HTERT RPE-1 (cell line): ENCODE results near the gene VPS52.

ENCODE experiments used
- in situ Hi-C: fragments of 300-500 bp; cut with MboI; formaldehyde crosslinking; loops from 4 replicates; pipeline ENCODE4 v1.14.3; 2020; ENCODE audit warnings: low sequenced_read_pairs

Gene VPS52

GRCh38 chr6:33271468-33272274 is at the start of gene VPS52, which contains the start of gene RPS18:
Gene VPS52 (minus strand): TSS chr6:33271876. CDS start chr6:33271675, 201 bp downstream.
Gene RPS18 (plus strand): TSS chr6:33272075. CDS start chr6:33272120, 45 bp downstream.
- in situ Hi-C loops, result no loop called here

GRCh38 chr6:33321227-33321626 is 49.6 kb upstream of the VPS52 start:
- in situ Hi-C loops, result no loop called here

GRCh38 chr6:33320315-33321181 is 48.9 kb upstream of the VPS52 start:
- in situ Hi-C loops, result no loop called here

GRCh38 chr6:33319939-33320314 is 48.3 kb upstream of the VPS52 start:
- in situ Hi-C loops, result no loop called here

- in situ Hi-C loops, result no loop called here
Observed at GRCh38 chr6:33318426-33319073, 46.9 kb upstream of the VPS52 start.

- in situ Hi-C loops, result no loop called here
Observed at GRCh38 chr6:33317669-33318425, 46.2 kb upstream of the VPS52 start, which contains the start of gene ZBTB22. Gene ZBTB22 (minus strand): TSS chr6:33317744. CDS start chr6:33316916, 828 bp downstream.

GRCh38 chr6:33317419-33317668 is 45.7 kb upstream of the VPS52 start:
- in situ Hi-C loops, result no loop called here

GRCh38 chr6:33316603-33317418 is 45.1 kb upstream of the VPS52 start:
- in situ Hi-C loops, result no loop called here

- in situ Hi-C loops, result no loop called here
Observed at GRCh38 chr6:33315793-33316602, 44.3 kb upstream of the VPS52 start.

- in situ Hi-C loops, result no loop called here
Observed at GRCh38 chr6:33314943-33315792, 43.5 kb upstream of the VPS52 start.

- in situ Hi-C loops, result no loop called here
Observed at GRCh38 chr6:33314515-33314942, 42.9 kb upstream of the VPS52 start.

GRCh38 chr6:33313709-33314514 is 42.2 kb upstream of the VPS52 start, which contains the start of gene TAPBP:
Gene TAPBP (minus strand): TSS chr6:33314078. CDS start chr6:33314041, 37 bp downstream.
- in situ Hi-C loops, result no loop called here

- in situ Hi-C loops, result no loop called here
Observed at GRCh38 chr6:33313105-33313708, 41.5 kb upstream of the VPS52 start.

- in situ Hi-C loops, result no loop called here
Observed at GRCh38 chr6:33312361-33313104, 40.9 kb upstream of the VPS52 start.

GRCh38 chr6:33306356-33306755 is 34.7 kb upstream of the VPS52 start:
- in situ Hi-C loops, result no loop called here

GRCh38 chr6:33305052-33305451 is 33.4 kb upstream of the VPS52 start:
- in situ Hi-C loops, result no loop called here
